ENCODE data around the gene ZNF558. TPM values are rescaled to one million over a fixed set of nuclear protein-coding genes. Genes with fewer than 3 reads are reported as not detected.

Gene ZNF558
- total RNA-seq, 1 experiment from 2014 or later, result 30.2 TPM

GRCh38 chr19:8877854-8878705, 46.0 kb upstream of the ZNF558 start:
- WGBS (ENCODE audit: extremely low coverage, insufficient read length, low lambda C conversion rate), result no CpG with 5 or more reads among the region's 6 CpGs
- H4K8ac ChIP-seq (replicated peaks; ENCODE audit: insufficient read length, low read depth, low read length), result no peak overlapping the region
- peaks cover 3% of the 10 kb centered on the region for H3K27me3 Mint-ChIP-seq (ENCODE audit: low read depth)
- H3K4me1 Mint-ChIP-seq, result no peaks in the 10 kb centered on the region
- H3K56ac ChIP-seq (ENCODE audit: insufficient read length, low read depth, low read length), result no peak overlapping the region
- H3K23ac ChIP-seq (ENCODE audit: insufficient read length, low read depth, low read length), result no peak overlapping the region
- no peaks in the 10 kb centered on the region for H3K23me2 ChIP-seq (ENCODE audit: insufficient read length, low read depth, low read length, poor library complexity, severe bottlenecking)
- no peak overlapping the region for H3T11ph ChIP-seq (ENCODE audit: low read length)
- no peaks in the 10 kb centered on the region for H3K79me2 ChIP-seq (ENCODE audit: insufficient read depth, low read length)
- H3K9me3 ChIP-seq (ENCODE audit: control insufficient read depth, low read depth, low read length), result peaks cover 69% of the 10 kb centered on the region
- peaks cover 7 to 45% (median 9%) of the 10 kb centered on the region in 3 experiments; a peak in 6 of 7 replicates for H3K36me3 Mint-ChIP-seq (ENCODE audit: insufficient read depth in 1 of 3, low read depth in 3 of 3)
- H3K4me2 ChIP-seq (ENCODE audit: insufficient read depth, insufficient read length, low read length), result no peak overlapping the region
- DNase-seq, result no peak
- H3K4me1 ChIP-seq (ENCODE audit: insufficient read depth, low read length), result no peaks in the 10 kb centered on the region
- no peaks in the 10 kb centered on the region for H3K27me3 ChIP-seq (ENCODE audit: insufficient read depth, low read length)
- no peak overlapping the region for H3K4ac ChIP-seq (ENCODE audit: low read depth, low read length)
- no peak overlapping the region for H2AFZ ChIP-seq (ENCODE audit: low read length)
- H2BK12ac ChIP-seq (ENCODE audit: insufficient read length, low read depth, low read length), result no peak overlapping the region
- no peak overlapping the region for H3K18ac ChIP-seq (ENCODE audit: insufficient read length, low read depth, low read length)
- H3K79me1 ChIP-seq (ENCODE audit: insufficient read depth, low read depth, low read length, poor library complexity, severe bottlenecking), result no peaks in the 10 kb centered on the region
- no peaks in the 10 kb centered on the region for H4K20me1 ChIP-seq (ENCODE audit: control insufficient read depth, insufficient read depth, insufficient read length)
- H3K14ac ChIP-seq (ENCODE audit: insufficient read depth, low read length), result no peak overlapping the region
- no peak overlapping the region for H2BK120ac ChIP-seq (ENCODE audit: low read depth, low read length, poor library complexity, severe bottlenecking)
- H4K5ac ChIP-seq (ENCODE audit: insufficient read length, low read depth, low read length), result no peak overlapping the region
- H3K4me3 Mint-ChIP-seq, result no peak overlapping the region
- H3K9me3 Mint-ChIP-seq, result peaks cover 68 to 89% of the 10 kb centered on the region in 2 experiments
- H2BK5ac ChIP-seq (ENCODE audit: insufficient read length, low read length), result no peak overlapping the region
- H3K9ac ChIP-seq (ENCODE audit: extremely low read depth, insufficient read length, low read length), result no peak overlapping the region
- H4K91ac ChIP-seq (ENCODE audit: insufficient read length, low read depth, low read length), result no peak overlapping the region
- H3K27ac ChIP-seq (ENCODE audit: insufficient read length, low read depth, low read length), result no peak overlapping the region
- H2AK5ac ChIP-seq (ENCODE audit: insufficient read length, low read length), result no peak overlapping the region
- no peak overlapping the region for H2BK20ac ChIP-seq (ENCODE audit: low read depth, low read length, poor library complexity, severe bottlenecking)
- H2BK15ac ChIP-seq (ENCODE audit: low read depth, low read length), result no peak overlapping the region
- no peak overlapping the region for H3K27ac Mint-ChIP-seq
- no peak for TF ChIP-seq CTCF (conservative IDR thresholded peaks at IDR 0.05)

Measured in H9 (cell line).